HEK293 (cell line): ENCODE measurements around the gene BTNL8.

Source experiments
- TCF7L2 ChIP-seq: IDR thresholded peaks from 2 replicates; pipeline ENCODE4 v1.6.1; 2011; ENCODE audit warnings: low read depth, mild to moderate bottlenecking, inconsistent platforms, low read length, moderate library complexity, borderline replicate concordance
- TRIM28 ChIP-seq: IDR thresholded peaks from 2 replicates; pipeline ENCODE4 v1.6.1; 2011; ENCODE audit warnings: low read length, control low read depth, borderline replicate concordance
- YY1 ChIP-seq: fragments of 450-650 bp; formaldehyde crosslinking; IDR thresholded peaks from 2 replicates; pipeline ENCODE4 v1.5.1; 2018; ENCODE audit warnings: missing biosample characterization, missing genetic modification characterization
- YY2 ChIP-seq: fragments of 450-650 bp; formaldehyde crosslinking; IDR thresholded peaks from 2 replicates; pipeline ENCODE4 v1.5.1; 2016; ENCODE audit warnings: missing biosample characterization, missing genetic modification characterization
- ZBTB7A ChIP-seq: fragments of 450-650 bp; formaldehyde crosslinking; IDR thresholded peaks from 2 replicates; pipeline ENCODE4 v1.5.1; 2016; ENCODE audit warnings: low read depth, missing biosample characterization, missing genetic modification characterization
- ZBTB8A ChIP-seq: fragments of 450-650 bp; formaldehyde crosslinking; IDR thresholded peaks from 2 replicates; pipeline ENCODE4 v1.5.1; 2016; ENCODE audit warnings: missing biosample characterization, missing genetic modification characterization
- ZFP37 ChIP-seq: fragments of 450-650 bp; formaldehyde crosslinking; IDR thresholded peaks from 2 replicates; pipeline ENCODE4 v1.5.1; 2016; ENCODE audit warnings: missing biosample characterization, missing genetic modification characterization
- ZNF138 ChIP-seq: fragments of 450-650 bp; formaldehyde crosslinking; IDR thresholded peaks from 2 replicates; pipeline ENCODE4 v1.5.1; 2016; ENCODE audit warnings: missing biosample characterization, missing genetic modification characterization, borderline replicate concordance
- ZNF169 ChIP-seq: fragments of 450-650 bp; formaldehyde crosslinking; IDR thresholded peaks from 2 replicates; pipeline ENCODE4 v1.5.1; 2016; ENCODE audit warnings: missing biosample characterization, missing genetic modification characterization
- ZNF274 ChIP-seq, 2 experiments: fragments of 200-500 bp in 1 of 2; fragments of 450-650 bp in 1 of 2; sonication (Bioruptor generic) in 1 of 2; formaldehyde crosslinking in 1 of 2; IDR thresholded peaks; 2 replicates each; pipeline versions ENCODE4 v1.5.1 to v1.6.1; 2014 to 2016; ENCODE audit warnings: borderline replicate concordance in 1 of 2, inconsistent platforms in 1 of 2, low read length in 1 of 2, missing biosample characterization in 1 of 2, missing genetic modification characterization in 1 of 2
- ZNF544 ChIP-seq: fragments of 450-650 bp; formaldehyde crosslinking; IDR thresholded peaks from 2 replicates; pipeline ENCODE4 v1.5.0; 2017; ENCODE audit warnings: missing biosample characterization, missing genetic modification characterization
- TF ChIP-seq, protein P1 (sequence below): fragments of 450-650 bp; formaldehyde crosslinking; IDR thresholded peaks from 2 replicates; pipeline ENCODE4 v1.5.1; 2016; ENCODE audit warnings: missing biosample characterization, missing genetic modification characterization
- TF ChIP-seq, protein P2 (sequence below): fragments of 450-650 bp; formaldehyde crosslinking; IDR thresholded peaks from 2 replicates; pipeline ENCODE4 v1.5.1; 2016; ENCODE audit warnings: missing biosample characterization, missing genetic modification characterization, low read depth

DNA sequence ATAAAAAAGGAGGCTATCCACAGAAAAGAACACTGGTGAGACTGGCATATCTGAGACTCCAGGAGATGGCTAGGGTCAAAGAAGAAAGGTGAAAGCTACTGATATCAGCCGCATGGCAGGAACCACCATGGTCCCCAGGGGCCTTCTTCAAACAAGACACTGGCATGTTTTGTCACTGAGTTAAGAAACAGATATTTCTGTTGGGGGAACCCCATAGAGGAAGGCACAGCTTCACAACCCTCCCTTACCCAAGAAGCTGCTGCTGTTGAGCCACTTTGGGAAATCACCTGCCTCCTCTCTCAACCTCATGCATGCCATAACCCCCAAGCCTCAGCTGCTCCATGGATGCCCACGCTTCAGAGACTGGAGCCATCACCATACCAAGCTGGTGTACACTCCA lies 76.4 kb downstream of the BTNL8 start:
- TF ChIP-seq, protein P1, sequence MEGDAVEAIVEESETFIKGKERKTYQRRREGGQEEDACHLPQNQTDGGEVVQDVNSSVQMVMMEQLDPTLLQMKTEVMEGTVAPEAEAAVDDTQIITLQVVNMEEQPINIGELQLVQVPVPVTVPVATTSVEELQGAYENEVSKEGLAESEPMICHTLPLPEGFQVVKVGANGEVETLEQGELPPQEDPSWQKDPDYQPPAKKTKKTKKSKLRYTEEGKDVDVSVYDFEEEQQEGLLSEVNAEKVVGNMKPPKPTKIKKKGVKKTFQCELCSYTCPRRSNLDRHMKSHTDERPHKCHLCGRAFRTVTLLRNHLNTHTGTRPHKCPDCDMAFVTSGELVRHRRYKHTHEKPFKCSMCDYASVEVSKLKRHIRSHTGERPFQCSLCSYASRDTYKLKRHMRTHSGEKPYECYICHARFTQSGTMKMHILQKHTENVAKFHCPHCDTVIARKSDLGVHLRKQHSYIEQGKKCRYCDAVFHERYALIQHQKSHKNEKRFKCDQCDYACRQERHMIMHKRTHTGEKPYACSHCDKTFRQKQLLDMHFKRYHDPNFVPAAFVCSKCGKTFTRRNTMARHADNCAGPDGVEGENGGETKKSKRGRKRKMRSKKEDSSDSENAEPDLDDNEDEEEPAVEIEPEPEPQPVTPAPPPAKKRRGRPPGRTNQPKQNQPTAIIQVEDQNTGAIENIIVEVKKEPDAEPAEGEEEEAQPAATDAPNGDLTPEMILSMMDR (tag by site-specific recombination) = no peak
- TF ChIP-seq ZNF544 (no peak), ZNF274 (IDR thresholded peaks at IDR 0.05; ENCODE audit: low read length) (no peak), ZNF274 (tag by site-specific recombination; IDR thresholded peaks at IDR 0.05; ENCODE audit: borderline replicate concordance) (no peak), TCF7L2 (no peak), TRIM28 (no peak), ZNF138 (tag by site-specific recombination) (no peak), ZNF169 (tag by site-specific recombination) (no peak), ZBTB8A (tag by site-specific recombination) (no peak), ZBTB7A (tag by site-specific recombination) (no peak), YY1 (tag by site-specific recombination) (no peak), YY2 (no peak), ZFP37 (tag by site-specific recombination) (no peak)
- TF ChIP-seq, protein P2, sequence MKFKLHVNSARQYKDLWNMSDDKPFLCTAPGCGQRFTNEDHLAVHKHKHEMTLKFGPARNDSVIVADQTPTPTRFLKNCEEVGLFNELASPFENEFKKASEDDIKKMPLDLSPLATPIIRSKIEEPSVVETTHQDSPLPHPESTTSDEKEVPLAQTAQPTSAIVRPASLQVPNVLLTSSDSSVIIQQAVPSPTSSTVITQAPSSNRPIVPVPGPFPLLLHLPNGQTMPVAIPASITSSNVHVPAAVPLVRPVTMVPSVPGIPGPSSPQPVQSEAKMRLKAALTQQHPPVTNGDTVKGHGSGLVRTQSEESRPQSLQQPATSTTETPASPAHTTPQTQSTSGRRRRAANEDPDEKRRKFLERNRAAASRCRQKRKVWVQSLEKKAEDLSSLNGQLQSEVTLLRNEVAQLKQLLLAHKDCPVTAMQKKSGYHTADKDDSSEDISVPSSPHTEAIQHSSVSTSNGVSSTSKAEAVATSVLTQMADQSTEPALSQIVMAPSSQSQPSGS = no peak
